ENCODE results near the gene HNF1B.
"Not testable (repeated sequence)": the region's sequence is repeated elsewhere in the genome, so short reads cannot be mapped to it uniquely, and the experiment has no call there.

Gene HNF1B

DNA sequence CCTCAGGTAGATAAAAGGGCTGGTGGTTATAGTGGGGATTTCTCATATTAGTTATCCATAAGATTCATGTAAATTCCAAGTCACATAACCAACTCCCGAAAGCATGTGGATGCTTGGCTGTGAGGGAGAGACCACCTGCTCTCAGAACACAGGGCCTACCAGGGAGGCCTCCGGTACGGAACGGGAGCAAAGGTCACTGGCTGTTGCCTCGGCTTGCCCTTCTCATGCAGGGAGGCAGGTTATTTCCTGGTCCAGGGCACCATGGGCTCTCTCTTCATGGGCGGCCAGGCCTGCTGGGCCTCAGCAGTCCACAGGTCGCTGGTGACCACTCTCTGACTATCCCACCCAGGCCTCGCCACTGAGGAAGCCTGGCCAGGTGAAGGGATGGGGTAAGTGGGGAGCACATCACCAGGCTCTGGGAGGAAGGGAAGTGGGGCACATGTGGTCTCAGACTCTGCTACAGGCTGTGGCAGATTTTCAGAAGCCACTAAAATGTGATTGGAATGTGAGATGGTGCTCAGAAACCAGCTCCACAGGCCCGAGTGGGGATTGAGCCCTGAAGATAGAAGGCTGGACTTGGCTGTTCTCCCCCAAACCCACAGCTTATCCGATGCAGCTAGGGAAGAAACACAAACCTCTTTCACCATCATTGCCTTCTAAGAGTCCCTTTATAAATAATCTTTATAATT is 45.4 kb downstream of the HNF1B start:
- DNase-seq = no peak

- DNase-seq = no peak
Measured at GRCh38 chr17:37698911-37699255, 46.0 kb downstream of the HNF1B start.

- DNase-seq = no peak
Measured at GRCh38 chr17:37698132-37698910, 46.5 kb downstream of the HNF1B start.

DNA sequence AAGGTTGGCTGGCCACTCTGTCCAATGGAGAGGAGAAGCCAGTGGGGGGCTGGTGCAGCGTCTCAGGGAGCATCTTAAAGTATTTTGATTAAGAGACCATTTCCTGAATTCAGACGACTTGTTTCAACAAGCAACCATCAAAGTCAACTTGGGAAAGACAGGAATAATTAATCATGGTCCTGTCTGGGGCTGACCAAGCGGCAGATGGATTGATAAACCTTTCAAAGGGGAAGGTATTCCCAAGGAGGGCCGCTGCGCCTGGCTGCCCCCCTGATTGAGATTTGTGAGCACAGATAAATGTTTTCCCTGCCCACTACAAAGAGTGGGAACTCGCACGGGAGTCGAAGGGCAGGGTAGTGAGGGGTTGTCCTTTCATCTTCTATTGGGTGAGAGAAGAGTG is 47.5 kb downstream of the HNF1B start:
- DNase-seq = no peak

DNA sequence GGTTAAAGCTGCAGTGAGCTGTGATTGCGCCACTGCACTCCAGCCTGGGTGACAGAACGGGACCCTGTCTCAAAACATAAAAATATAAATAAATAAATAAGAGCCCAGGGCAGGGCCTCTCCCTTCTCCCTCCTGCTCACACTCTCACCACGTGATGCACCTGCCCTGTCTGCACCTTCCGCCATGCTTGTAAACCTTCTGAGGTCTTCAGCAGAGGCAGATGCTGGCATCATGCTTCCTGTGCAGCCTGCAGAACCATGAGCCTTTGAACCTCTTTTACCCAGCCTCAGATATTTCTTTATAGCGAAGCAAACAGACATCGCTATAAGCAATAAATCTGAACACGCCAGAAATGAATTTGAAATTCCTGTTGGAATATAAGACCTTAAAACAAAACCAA is 48.5 kb downstream of the HNF1B start:
- DNase-seq = no peak

- no peak for DNase-seq
Measured at GRCh38 chr17:37695726-37696125, 49.1 kb downstream of the HNF1B start.

GRCh38 chr17:37694734-37695133 is 50.1 kb downstream of the HNF1B start:
- no peak for DNase-seq

- DNase-seq = no peak
Measured at GRCh38 chr17:37693328-37693727, 51.5 kb downstream of the HNF1B start.

- DNase-seq = no peak
Measured at GRCh38 chr17:37691807-37692206, 53.1 kb downstream of the HNF1B start.

GRCh38 chr17:37689317-37689716 is 55.5 kb downstream of the HNF1B start:
- no peak for DNase-seq

- no peak for DNase-seq
Measured at GRCh38 chr17:37683454-37683984, 61.3 kb downstream of the HNF1B start.

GRCh38 chr17:37682007-37682406 is 62.9 kb downstream of the HNF1B start:
- no peak for DNase-seq

DNA sequence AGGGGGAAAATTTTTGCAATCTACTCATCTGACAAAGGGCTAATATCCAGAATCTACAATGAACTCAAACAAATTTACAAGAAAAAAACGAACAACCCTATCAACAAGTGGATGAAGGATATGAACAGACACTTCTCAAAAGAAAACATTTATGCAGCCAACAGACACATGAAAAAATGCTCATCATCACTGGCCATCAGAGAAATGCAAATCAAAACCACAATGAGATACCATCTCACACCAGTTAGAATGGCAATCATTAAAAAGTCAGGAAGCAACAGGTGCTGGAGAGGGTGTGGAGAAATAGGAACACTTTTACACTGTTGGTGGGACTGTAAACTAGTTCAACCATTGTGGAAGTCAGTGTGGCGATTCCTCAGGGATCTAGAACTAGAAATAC is 64.9 kb downstream of the HNF1B start:
- not testable (repeated sequence) for DNase-seq

DNA sequence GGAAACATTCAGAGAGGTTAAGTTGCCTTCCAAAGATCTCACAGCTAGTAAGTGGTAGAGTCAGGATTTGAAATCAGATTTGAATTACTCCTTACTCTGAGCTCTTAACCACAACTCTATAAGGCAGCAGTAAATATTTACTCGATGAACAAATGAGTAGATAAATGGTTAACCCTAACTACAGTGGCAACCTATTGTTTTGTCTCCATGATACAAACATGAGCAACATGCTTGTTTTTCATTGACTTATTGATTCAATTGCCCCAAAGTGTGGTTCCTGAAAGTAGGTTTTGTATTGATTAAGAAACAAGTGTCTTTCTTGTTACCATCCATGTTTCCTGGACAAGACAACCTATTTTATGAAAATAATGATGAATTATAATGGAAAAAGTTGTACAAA is 66.8 kb downstream of the HNF1B start:
- DNase-seq = no peak

DNA sequence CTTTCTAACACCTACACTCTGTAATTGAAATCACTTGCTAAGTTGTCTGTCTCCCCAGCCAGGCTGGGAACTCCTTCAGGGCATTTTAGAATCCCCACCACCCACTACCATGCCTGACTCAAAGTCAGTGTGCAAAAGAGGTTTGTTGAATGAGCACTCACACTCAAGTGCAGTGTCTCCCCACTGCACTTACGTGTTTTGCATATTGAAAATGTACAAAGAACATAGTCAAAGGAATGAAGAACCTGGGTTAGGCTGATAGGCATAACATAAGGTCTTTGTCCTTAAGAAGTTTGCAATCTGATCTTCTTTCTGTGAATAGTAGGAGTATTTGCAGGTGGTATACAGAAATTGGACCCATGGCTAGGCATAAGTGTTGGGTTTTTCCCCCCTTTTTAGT is 67.8 kb downstream of the HNF1B start:
- no peak for DNase-seq

GRCh38 chr17:37676115-37676925 is 68.5 kb downstream of the HNF1B start:
- no peak for DNase-seq

DNA sequence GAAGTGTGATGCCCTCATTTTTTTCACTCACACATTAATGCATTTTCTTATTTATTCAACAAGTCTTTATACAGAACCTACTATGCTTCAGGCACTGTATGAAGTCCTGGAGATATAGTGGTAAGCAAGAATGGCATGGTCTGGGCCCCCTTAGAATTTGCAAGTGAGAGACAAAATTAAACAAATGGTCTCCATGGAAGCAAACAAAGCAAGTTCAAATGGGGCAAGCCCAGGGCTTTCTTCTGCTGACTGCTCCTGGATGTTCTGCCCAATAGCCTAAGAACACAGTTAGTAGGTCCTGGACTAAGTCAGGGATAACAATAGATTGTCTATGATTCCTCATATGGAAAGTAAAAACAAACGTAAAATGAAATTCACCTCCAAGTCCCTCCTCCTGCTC is 70.3 kb downstream of the HNF1B start:
- DNase-seq = no peak

DNA sequence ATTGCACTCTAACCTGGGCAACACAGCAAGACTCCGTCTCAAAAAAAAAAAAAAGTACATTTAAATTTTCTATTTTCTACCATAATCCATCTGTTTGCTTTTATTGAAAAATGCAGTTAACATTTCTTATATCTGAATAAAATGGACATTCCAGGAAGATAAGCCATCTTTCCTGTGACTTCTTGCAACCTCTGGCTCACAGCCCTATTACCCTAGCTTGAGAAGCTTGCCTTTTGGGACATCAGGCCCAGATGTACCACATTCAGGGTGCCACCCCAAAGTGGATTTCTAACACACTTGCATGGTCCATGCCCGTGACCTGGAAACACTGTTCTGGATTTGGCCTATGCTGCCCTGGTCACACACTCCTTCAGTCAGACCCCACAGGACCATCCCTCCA is 71.5 kb downstream of the HNF1B start:
- no peak for DNase-seq

DNA sequence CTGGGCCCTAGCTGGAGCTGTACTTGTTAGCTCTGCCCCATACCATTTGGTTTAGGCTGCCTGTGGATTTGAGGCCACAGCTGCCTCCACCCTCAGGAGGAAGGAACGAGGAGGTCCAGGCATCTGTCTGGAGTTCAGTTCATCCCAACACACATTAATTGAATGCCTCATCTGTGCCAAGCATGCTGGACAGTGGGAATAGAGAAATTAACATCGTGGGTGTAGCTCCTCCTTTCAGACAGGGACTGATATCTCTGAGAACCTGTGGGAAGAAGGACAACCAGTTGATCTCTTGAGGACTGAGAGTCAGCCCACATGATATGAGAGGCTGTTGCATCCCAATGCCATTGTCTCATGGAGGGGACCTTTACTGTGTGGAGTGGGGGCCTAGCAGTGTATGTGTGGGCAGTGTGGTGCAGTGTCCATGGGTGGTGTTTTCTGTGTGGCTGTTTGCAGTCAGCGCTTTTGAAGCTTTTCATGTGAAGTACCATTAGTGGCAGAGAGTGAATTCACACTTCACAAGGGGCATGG is 72.2 kb downstream of the HNF1B start:
- no peak for DNase-seq

DNA sequence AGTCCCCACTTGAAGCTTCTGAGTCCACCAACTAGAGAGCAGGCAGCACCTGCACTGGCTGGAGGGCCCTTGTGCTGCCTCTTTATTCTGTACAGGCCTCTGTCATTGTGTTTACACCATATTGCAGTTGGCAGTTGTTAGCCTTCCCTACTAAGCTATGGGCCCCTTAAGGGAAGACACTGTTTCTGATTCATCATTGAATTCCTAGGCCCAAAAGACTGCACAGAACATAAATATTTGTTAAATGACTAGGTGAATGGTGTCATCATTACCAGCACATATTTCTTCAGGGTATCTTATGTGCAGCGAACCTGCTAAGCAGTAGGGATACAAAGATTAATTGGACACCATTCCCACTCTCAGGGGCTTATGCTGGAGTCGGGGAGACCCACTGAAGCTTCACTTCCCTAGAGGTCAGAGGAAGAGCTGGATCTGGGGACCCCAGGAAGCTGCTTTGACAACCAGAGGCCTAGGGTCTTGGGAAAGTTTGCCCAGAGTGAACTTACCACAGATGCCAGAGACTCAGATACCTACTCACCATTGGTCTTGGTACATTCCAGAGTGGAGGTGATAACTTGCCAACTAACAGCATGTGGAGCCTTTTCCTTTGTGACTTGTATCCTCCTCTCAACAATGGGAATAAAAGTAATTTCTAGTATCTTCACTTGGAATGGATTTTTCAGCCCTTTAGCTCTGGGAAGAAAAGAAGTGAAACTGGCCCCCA is 72.9 kb downstream of the HNF1B start:
- DNase-seq = no peak

- no peak for DNase-seq
Measured at GRCh38 chr17:37671028-37671823, 73.6 kb downstream of the HNF1B start.

- DNase-seq = no peak
Measured at GRCh38 chr17:37667039-37667438, 77.8 kb downstream of the HNF1B start.
